CD4-positive, alpha-beta T cell (primary cell): ENCODE data around the gene DPM2. TPM values are rescaled to one million over a fixed set of nuclear protein-coding genes. Genes with fewer than 3 reads are reported as not detected.

Experiments used
- ATAC-seq: fragments of 200-7000 bp; cut with Tn5 transposase; one replicate; pipeline ENCODE4 v1.10.0; 2022; ENCODE audit warnings: mild to moderate bottlenecking; ENCODE audit not compliant: poor library complexity
- CTCF ChIA-PET: fragments of 350-600 bp; sonication (Branson Sonifier 250); formaldehyde crosslinking; loops from one replicate; lab custom pipeline; 2021; ENCODE audit warnings: antibody characterized with exemption, inconsistent platforms; lab: Charles Lee
- POLR2A ChIA-PET: fragments of 350-600 bp; sonication (Branson Sonifier 250); formaldehyde crosslinking; loops from one replicate; lab custom pipeline; 2021; ENCODE audit warnings: antibody characterized with exemption, inconsistent platforms; lab: Charles Lee
- DNase-seq, 14 experiments: peaks; one replicate each; pipeline ENCODE4 v3.0.0-alpha.2; 2013 to 2020; ENCODE audit warnings: mixed read lengths in 2 of 14
- H3K27ac ChIP-seq, 2 donors: one replicate each; pipeline versions ENCODE4 v1.5.1 to v1.7.0; 2013; ENCODE audit warnings: low read length in 2 of 2, low read depth in 1 of 2, mild to moderate bottlenecking in 1 of 2
- H3K27me3 ChIP-seq, 2 experiments: 1 replicate in 1 of 2; 2 replicates in 1 of 2; pipeline versions ENCODE4 v1.6.1 to v1.7.0; 2013; ENCODE audit warnings: low read length in 2 of 2, control low read depth in 1 of 2, mild to moderate bottlenecking in 1 of 2, moderate library complexity in 1 of 2; ENCODE audit not compliant: insufficient read depth in 2 of 2, control insufficient read depth in 1 of 2
- H3K36me3 ChIP-seq: one replicate; pipeline ENCODE4 v1.6.1; 2013; ENCODE audit warnings: low read length, control low read depth; ENCODE audit not compliant: insufficient read depth
- H3K4me1 ChIP-seq: one replicate; pipeline ENCODE4 v1.6.1; 2013; ENCODE audit warnings: low read length, control low read depth; ENCODE audit not compliant: insufficient read depth
- H3K4me3 ChIP-seq: one replicate; pipeline ENCODE4 v1.5.1; 2013; ENCODE audit warnings: mild to moderate bottlenecking, low read length, moderate library complexity
- H3K9me3 ChIP-seq, 2 experiments: 1 replicate in 1 of 2; 2 replicates in 1 of 2; pipeline versions ENCODE4 v1.6.1 to v1.7.0; 2013; ENCODE audit warnings: low read length in 2 of 2, mild to moderate bottlenecking in 2 of 2, control low read depth in 1 of 2, moderate library complexity in 1 of 2; ENCODE audit not compliant: control insufficient read depth in 1 of 2, insufficient read depth in 1 of 2
- H3K27ac Mint-ChIP-seq: one replicate; pipeline ENCODE4 v1.8.0; 2020; ENCODE audit warnings: mixed read lengths
- H3K27me3 Mint-ChIP-seq: one replicate; pipeline ENCODE4 v1.8.0; 2021; ENCODE audit warnings: mixed read lengths
- H3K36me3 Mint-ChIP-seq: one replicate; pipeline ENCODE4 v1.8.0; 2021; ENCODE audit warnings: low read depth, mixed read lengths
- H3K4me1 Mint-ChIP-seq: one replicate; pipeline ENCODE4 v1.8.0; 2021; ENCODE audit warnings: low read depth, mixed read lengths
- H3K4me3 Mint-ChIP-seq: one replicate; pipeline ENCODE4 v1.8.0; 2020; ENCODE audit warnings: mild to moderate bottlenecking, mixed read lengths
- H3K9me3 Mint-ChIP-seq: one replicate; pipeline ENCODE4 v1.8.0; 2020; ENCODE audit warnings: mixed read lengths
- CTCF ChIP-seq: fragments of 200-600 bp; IDR thresholded peaks from one replicate; pipeline ENCODE4 v1.8.0; 2022; ENCODE audit warnings: antibody characterized with exemption, mild to moderate bottlenecking
- intact Hi-C, 2 experiments: fragments of 100-400 bp; cut with DNase I in 1 of 2; cut with micrococcal nuclease in 1 of 2; formaldehyde crosslinking; loops; one replicate each; pipeline versions ENCODE4 v1.15.1 to v1.9.0; 2023 to 2025; cut with DNase I, micrococcal nuclease
- total RNA-seq, 174 experiments: library from RNA in 2 of 174; stranded (reverse) in 2 of 174; gene quantifications; one replicate each; pipeline ENCODE4 v1.2.3 and lab custom pipeline; 2021 to 2026

Gene DPM2
- total RNA-seq, 2 experiments from 2014 or later, result 41.7 to 47.6 TPM

GRCh38 chr9:127935765-127936221 lies 1.9 kb downstream of the DPM2 start:
- Mint-ChIP-seq H3K9me3 (no peaks in the 10 kb centered on the region), H3K36me3 (peaks cover 45% of the 10 kb centered on the region), H3K27ac (peak overlapping the region; percentile 88), H3K4me3 (peak overlapping the region; percentile 93), H3K4me1 (peaks cover 70% of the 10 kb centered on the region), H3K27me3 (no peaks in the 10 kb centered on the region)
- no peak overlapping the region for H3K27ac ChIP-seq
- peaks cover 13% of the 10 kb centered on the region for H3K36me3 ChIP-seq
- TF ChIP-seq CTCF, result no peak
- H3K9me3 ChIP-seq, result no peaks in the 10 kb centered on the region
- CTCF ChIA-PET, result no interaction called here
- intact Hi-C loops, result loop anchor here (5.0 to 10.0 kb wide), 3 partner anchors 37 to 1709 kb away; partner anchors contain the start of gene ASB6 (in 1 of the 2)
- POLR2A ChIA-PET, result interaction anchor here (1.4 to 5.4 kb wide), 4 partner anchors 19 to 131 kb away, joined by 4 to 28 read pairs (median 6); partner anchors contain the start of genes EEIG1, NAIF1 and ST6GALNAC4
- no peak for ATAC-seq
- H3K4me3 ChIP-seq, result no peak overlapping the region
- H3K4me1 ChIP-seq, result peaks cover 53% of the 10 kb centered on the region
- H3K27me3 ChIP-seq, result no peaks in the 10 kb centered on the region
- peak in 2 of 14 experiments; percentile 4 to 7 for DNase-seq

DNA sequence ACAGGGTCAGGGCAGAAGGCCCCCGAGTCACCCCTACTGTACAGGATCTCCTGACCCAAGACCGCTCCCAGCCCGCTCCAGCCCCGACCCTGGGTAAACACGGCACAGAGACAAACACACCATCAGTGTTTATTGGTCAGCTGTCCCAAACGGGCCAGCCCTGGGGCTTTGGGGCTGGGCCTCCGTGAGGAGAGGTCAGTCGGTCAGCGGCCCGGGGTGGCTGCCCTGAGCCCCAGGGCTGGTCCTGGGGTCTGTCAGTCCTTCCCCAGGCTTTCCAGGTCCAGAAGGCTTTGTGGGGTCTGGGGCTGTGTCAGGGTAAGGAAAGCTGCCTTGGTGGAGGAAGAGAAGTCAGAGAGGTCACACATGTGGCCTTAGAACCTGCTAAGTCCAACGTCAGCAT lies 2.7 kb downstream of the DPM2 start:
- Histone ChIP-seq H3K9me3 (no peaks in the 10 kb centered on the region), H3K4me3 (no peak overlapping the region), H3K4me1 (peaks cover 61% of the 10 kb centered on the region), H3K27ac (no peak overlapping the region), H3K27me3 (no peaks in the 10 kb centered on the region), H3K36me3 (peaks cover 5% of the 10 kb centered on the region)
- H3K36me3 Mint-ChIP-seq, result peaks cover 37% of the 10 kb centered on the region
- peak overlapping the region; percentile 88 for H3K27ac Mint-ChIP-seq
- peak in 1 of 14 experiments; percentile 4 for DNase-seq
- H3K4me3 Mint-ChIP-seq, result peak overlapping the region; percentile 74
- no peaks in the 10 kb centered on the region for H3K9me3 Mint-ChIP-seq
- peaks cover 67% of the 10 kb centered on the region for H3K4me1 Mint-ChIP-seq
- ChIA-PET CTCF (interaction anchor here (0.5 to 1.4 kb wide), 3 partner anchors 8 to 200 kb away, joined by 3 read pairs; partner anchors contain the start of gene TOR2A), POLR2A (interaction anchor here (1.4 kb wide), 1 partner anchor 18 kb away, joined by 4 read pairs; the partner anchor contains the start of gene ST6GALNAC4)
- ATAC-seq, result no peak
- intact Hi-C loops, result loop anchor here (5.0 to 10.0 kb wide), 3 partner anchors 37 to 1710 kb away; partner anchors contain the start of gene ASB6 (in 1 of the 2)
- TF ChIP-seq CTCF, result no peak
- H3K27me3 Mint-ChIP-seq, result no peaks in the 10 kb centered on the region

DNA sequence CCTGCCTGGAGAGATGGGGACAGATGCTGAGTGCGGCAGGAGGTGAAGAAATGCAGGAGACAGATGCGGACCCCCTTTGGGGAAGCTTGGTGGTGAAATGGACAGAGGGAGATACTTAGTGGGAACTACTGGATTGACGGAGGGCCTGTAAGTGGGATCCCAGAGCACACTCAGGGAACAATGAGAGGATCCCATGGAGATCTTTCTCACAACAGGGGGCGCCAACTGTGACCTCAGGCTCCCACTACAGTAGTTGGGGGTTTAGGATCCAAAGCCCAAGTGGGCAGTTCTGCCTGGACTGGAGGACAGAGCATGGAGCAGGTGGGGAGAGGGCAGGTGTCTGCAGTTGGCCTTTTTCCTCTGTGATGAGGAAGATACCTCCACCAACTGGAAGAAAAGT lies 3.4 kb downstream of the DPM2 start:
- DNase-seq (no peak), ATAC-seq (no peak)
- no peaks in the 10 kb centered on the region for H3K27me3 ChIP-seq
- peaks cover 68% of the 10 kb centered on the region for H3K4me1 ChIP-seq
- Mint-ChIP-seq H3K9me3 (no peaks in the 10 kb centered on the region), H3K27ac (no peak overlapping the region), H3K4me3 (peak overlapping the region; percentile 58), H3K36me3 (peaks cover 30% of the 10 kb centered on the region), H3K4me1 (peaks cover 75% of the 10 kb centered on the region), H3K27me3 (no peaks in the 10 kb centered on the region)
- H3K36me3 ChIP-seq, result no peaks in the 10 kb centered on the region
- CTCF ChIA-PET, result interaction anchor here (1.2 to 1.4 kb wide), 2 partner anchors 8 to 199 kb away, joined by 3 read pairs; partner anchors contain the start of gene TOR2A
- no peaks in the 10 kb centered on the region for H3K9me3 ChIP-seq
- intact Hi-C loops, result loop anchor here in 1 of 2 experiments (10.0 kb wide), 1 partner anchor 1711 kb away; the partner anchor contains the start of gene ASB6
- no peak for TF ChIP-seq CTCF
- POLR2A ChIA-PET, result interaction anchor here (1.4 kb wide), 1 partner anchor 17 kb away, joined by 4 read pairs; the partner anchor contains the start of gene ST6GALNAC4
- H3K27ac ChIP-seq, result no peak overlapping the region
- H3K4me3 ChIP-seq, result no peak overlapping the region
